Heart right ventricle (tissue), 16 donors: Measurements from ENCODE around the gene TP53I3. TPM values are rescaled to one million over a fixed set of nuclear protein-coding genes. Genes with fewer than 3 reads are reported as not detected.
"Not testable (repeated sequence)": the region's sequence is repeated elsewhere in the genome, so short reads cannot be mapped to it uniquely, and the experiment has no call there.

Source experiments
- ATAC-seq, 8 donors: fragments of 200-7000 bp; cut with Tn5 transposase; one replicate each; pipeline ENCODE4 v1.9.1; 2020; ENCODE audit warnings: mild to moderate bottlenecking in 8 of 8, moderate library complexity in 8 of 8, moderate number of reproducible peaks in 1 of 8
- DNase-seq, 2 donors: peaks; one replicate each; pipeline ENCODE4 v3.0.0-alpha.2; 2020
- H3K27ac ChIP-seq, 10 donors: fragments of 200-600 bp; sonication (generic) in 2 of 10; one replicate each; pipeline versions ENCODE4 v1.5.0 to v1.8.0; 2020 to 2022; ENCODE audit warnings: mild to moderate bottlenecking in 3 of 10
- H3K27me3 ChIP-seq, 7 donors: fragments of 200-600 bp; one replicate each; pipeline ENCODE4 v1.8.0; 2021 to 2022; ENCODE audit warnings: mild to moderate bottlenecking in 2 of 7
- H3K36me3 ChIP-seq, 9 donors: fragments of 200-600 bp; sonication (generic) in 1 of 9; one replicate each; pipeline versions ENCODE4 v1.5.0 to v1.8.0; 2020 to 2022; ENCODE audit warnings: mild to moderate bottlenecking in 2 of 9
- H3K4me1 ChIP-seq, 9 donors: fragments of 200-600 bp; sonication (generic) in 1 of 9; one replicate each; pipeline versions ENCODE4 v1.5.0 to v1.8.0; 2020 to 2022; ENCODE audit warnings: mild to moderate bottlenecking in 4 of 9
- H3K4me3 ChIP-seq, 10 donors: fragments of 200-600 bp; sonication (generic) in 2 of 10; one replicate each; pipeline versions ENCODE4 v1.5.0 to v1.8.0; 2020 to 2022; ENCODE audit warnings: mild to moderate bottlenecking in 7 of 10, moderate library complexity in 2 of 10
- H3K9me3 ChIP-seq, 11 donors: fragments of 200-600 bp in 10 of 11; sonication (generic) in 2 of 11; one replicate each; pipeline versions ENCODE4 v1.5.0 to v1.8.0; 2013 to 2022; ENCODE audit warnings: mild to moderate bottlenecking in 2 of 11, control low read depth in 1 of 11, moderate library complexity in 1 of 11
- CTCF ChIP-seq, 9 donors: fragments of 200-600 bp; sonication (generic) in 2 of 9; IDR thresholded peaks; one replicate each; pipeline versions ENCODE4 v1.5.0 to v1.8.0; 2021 to 2022; ENCODE audit warnings: antibody characterized with exemption in 9 of 9, mild to moderate bottlenecking in 5 of 9, moderate library complexity in 1 of 9
- WGBS, 2 donors: extraction: QIAGEN DNeasy Blood & Tissue Kit; methylation state at CpG; one replicate each; pipeline ENCODE4 v1.1.7; 2013; ENCODE audit warnings: inconsistent platforms in 1 of 2; 5-methylcytosine and 5-hydroxymethylcytosine counted together
- intact Hi-C, 10 donors: fragments of 100-400 bp; cut with DNase I; formaldehyde crosslinking; loops; one replicate each; pipeline versions ENCODE4 v1.11.1 to v1.14.2; 2022
- polyA plus RNA-seq, 2 donors: library from polyadenylated mRNA; stranded (reverse); fragments of 200-250 nt; gene quantifications; one replicate each; pipeline ENCODE4 v1.2.3, GENCODE V29; 2013
- total RNA-seq, 10 donors: library from RNA; stranded (reverse); fragmentation: NEBNext Ultra II Directional in 3 of 10; extraction: Animal tissue kit (Norgen Biotek cat#: 25700) in 3 of 10; gene quantifications; one replicate each; pipeline versions ENCODE4 v1.2.1 to v1.2.4, GENCODE V29; 2021 to 2023
- donor health status: Arrhythmogenic right ventricular cardiomyopathy.
- donor health status: ischemic (EF 13 %, LVEDD 7.1; RV severe dilation, severe dysfunction).
- donor health status: healthy with polysubstance abuse.
- donor health status: DM: no; HTN: yes; CAD: no.
- donor health status: DM: no; HTN: no; CAD: no.
- donor health status: ischemic (EF 25% LVEDD 6.9; RV normal size, moderate dysfunction).
- donor health status: ischemic (EF 25% LVEDD 5.7; RV mildly dilated, moderate dysfunction).
- donor health status: healthy.
- donor health status: DM: yes; HTN: yes; CAD: no.
- donor health status: Ischemic cardiomyopathy.
- donor health status: ischemic (EF 35%, LVEDD 5.7; RV mildly dilated, moderate dysfunction).
- donor health status: nonischemic (EF 11% LVEDD 7.7; RV severe dilation, severe dysfunction).
- donor health status: DM: yes; HTN: yes; CAD: no.
- donor health status: PGD.
- donor health status: ischemic (EF 29% LVEDD 5.4; RV normal size, mild dysfunction).
- donor health status: nonischemic (EF 23%, LVEDD 6.1; RV moderate dilation, normal function).

TP53I3 gene
- total and polyA plus RNA-seq, 12 donors: 8.7 to 18.3 (median 13.5) TPM

GRCh38 chr2:24101992-24102391, 17.4 kb upstream of the TP53I3 start:
- Histone ChIP-seq H3K36me3 (peaks cover 0 to 13% (median 0%) of the 10 kb centered on the region in 9 donors), H3K4me1 (no peaks in the 10 kb centered on the region), H3K27ac (no peak overlapping the region), H3K27me3 (no peaks in the 10 kb centered on the region), H3K9me3 (peaks cover 0 to 17% (median 0%) of the 10 kb centered on the region in 11 donors), H3K4me3 (no peak overlapping the region)
- TF ChIP-seq CTCF (IDR thresholded peaks at IDR 0.05): no peak
- intact Hi-C loops: no loop called here
- no peak for ATAC-seq
- 68 to 95% methylated on average over 2 of the region's 2 CpGs for WGBS, 2 donors
- DNase-seq: no peak

- ATAC-seq, H3K27me3 ChIP-seq, H3K4me1 ChIP-seq, DNase-seq, H3K4me3 ChIP-seq, intact Hi-C loops, H3K27ac ChIP-seq, H3K9me3 ChIP-seq: not testable (repeated sequence)
- WGBS, 2 donors: 90 to 91% methylated on average over 2 of the region's 2 CpGs
- H3K36me3 ChIP-seq: peaks cover 0 to 21% (median 4%) of the 10 kb centered on the region in 9 donors
These were observed 16.1 kb upstream of the TP53I3 start for GRCh38 chr2:24100732-24101131.

GRCh38 chr2:24095171-24095677, 10.6 kb upstream of the TP53I3 start:
- H3K4me1 ChIP-seq, ATAC-seq, H3K9me3 ChIP-seq, H3K4me3 ChIP-seq, H3K27ac ChIP-seq, H3K27me3 ChIP-seq, DNase-seq, intact Hi-C loops: not testable (repeated sequence)
- peaks cover 0 to 51% (median 9%) of the 10 kb centered on the region in 9 donors for H3K36me3 ChIP-seq
- 78 to 88% methylated on average over 17 of the region's 17 CpGs for WGBS, 2 donors

GRCh38 chr2:24093270-24093669, 8.6 kb upstream of the TP53I3 start:
- H3K27me3 ChIP-seq, H3K27ac ChIP-seq, DNase-seq, ATAC-seq, H3K4me1 ChIP-seq, H3K4me3 ChIP-seq, intact Hi-C loops, H3K9me3 ChIP-seq: not testable (repeated sequence)
- 98% methylated on average over 5 of the region's 5 CpGs for WGBS, 2 donors
- H3K36me3 ChIP-seq: peaks cover 0 to 57% (median 9%) of the 10 kb centered on the region in 9 donors

DNA sequence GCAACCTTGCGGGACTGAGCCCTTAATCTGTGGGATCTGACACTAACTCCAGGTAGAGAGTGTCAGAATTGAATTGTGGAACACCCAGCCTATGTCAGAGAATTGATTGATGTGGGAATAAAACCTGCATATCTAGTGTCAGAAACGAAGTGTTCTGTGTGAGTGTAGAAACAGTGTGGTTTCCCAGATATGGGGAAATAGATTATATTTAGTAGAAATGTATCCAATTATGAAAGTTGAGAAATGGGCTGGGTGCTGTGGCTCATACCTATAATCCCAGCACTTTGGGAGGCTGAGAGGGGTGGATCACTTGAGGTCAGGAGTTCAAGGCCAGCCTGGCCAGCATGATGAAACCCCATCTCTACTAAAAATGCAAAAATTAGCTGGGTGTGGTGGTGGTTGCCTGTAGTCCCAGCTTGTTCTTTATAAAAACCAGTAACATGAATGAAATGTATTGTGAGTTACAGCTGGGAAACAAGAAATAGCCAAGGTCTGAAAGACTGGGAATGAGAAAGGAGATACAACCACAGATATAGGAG, 4.3 kb upstream of the TP53I3 start:
- H3K36me3 ChIP-seq: peaks cover 0 to 39% (median 0%) of the 10 kb centered on the region in 9 donors
- ATAC-seq: no peak
- WGBS, 2 donors: 71 to 96% methylated on average over 2 of the region's 2 CpGs
- TF ChIP-seq CTCF (IDR thresholded peaks at IDR 0.05): no peak
- H3K4me3 ChIP-seq: no peak overlapping the region
- intact Hi-C loops: loop anchor here in 7 of 10 donors (5.0 to 10.0 kb wide), 4 partner anchors 33 to 264 kb away; partner anchors contain the start of genes ATAD2B (in 1 of the 7), FAM228B (in 1 of the 7) and PFN4 (in 1 of the 7)
- H3K9me3 ChIP-seq: no peaks in the 10 kb centered on the region
- peaks cover 0 to 11% (median 8%) of the 10 kb centered on the region in 9 donors for H3K4me1 ChIP-seq
- no peak for DNase-seq
- H3K27me3 ChIP-seq: no peaks in the 10 kb centered on the region
- H3K27ac ChIP-seq: no peak overlapping the region

- Histone ChIP-seq H3K36me3 (peaks cover 0 to 40% (median 4%) of the 10 kb centered on the region in 9 donors), H3K27ac (no peak overlapping the region), H3K27me3 (no peaks in the 10 kb centered on the region), H3K4me3 (no peak overlapping the region), H3K9me3 (no peaks in the 10 kb centered on the region), H3K4me1 (peaks cover 4 to 23% (median 18%) of the 10 kb centered on the region in 9 donors)
- ATAC-seq (no peak), DNase-seq (no peak)
- TF ChIP-seq CTCF (IDR thresholded peaks at IDR 0.05): no peak
- intact Hi-C loops: loop anchor here in 7 of 10 donors (5.0 to 10.0 kb wide), 4 partner anchors 35 to 262 kb away; partner anchors contain the start of genes ATAD2B (in 1 of the 7), FAM228B (in 1 of the 7) and PFN4 (in 1 of the 7)
- 88 to 93% methylated on average over 3 of the region's 3 CpGs for WGBS, 2 donors
These were observed 2.4 kb upstream of the TP53I3 start for GRCh38 chr2:24087032-24087431.
